ENCODE data around the gene PLSCR3. TPM values are rescaled to one million over a fixed set of nuclear protein-coding genes. Genes with fewer than 3 reads are reported as not detected.

The PLSCR3 gene
- total RNA-seq, 1 experiment from 2014 or later: 31.5 TPM

- Histone ChIP-seq H3K79me1 (ENCODE audit: insufficient read depth, low read depth, low read length, poor library complexity, severe bottlenecking) (no peaks in the 10 kb centered on the region), H3K9me3 (ENCODE audit: control insufficient read depth, low read depth, low read length) (no peaks in the 10 kb centered on the region), H2BK12ac (ENCODE audit: insufficient read length, low read depth, low read length) (no peak overlapping the region), H2AFZ (ENCODE audit: low read length) (no peak overlapping the region), H3K56ac (ENCODE audit: insufficient read length, low read depth, low read length) (no peak overlapping the region), H2BK20ac (ENCODE audit: low read depth, low read length, poor library complexity, severe bottlenecking) (no peak overlapping the region), H4K91ac (ENCODE audit: insufficient read length, low read depth, low read length) (no peak overlapping the region), H2AK5ac (ENCODE audit: insufficient read length, low read length) (no peak overlapping the region), H3K27ac (ENCODE audit: insufficient read length, low read depth, low read length) (no peak overlapping the region), H2BK120ac (ENCODE audit: low read depth, low read length, poor library complexity, severe bottlenecking) (no peak overlapping the region), H3K79me2 (ENCODE audit: insufficient read depth, low read length) (no peaks in the 10 kb centered on the region), H4K8ac (replicated peaks; ENCODE audit: insufficient read length, low read depth, low read length) (no peak overlapping the region), H3K27me3 (ENCODE audit: insufficient read depth, low read length) (peaks cover 11% of the 10 kb centered on the region; the same call in 1 of the 2 replicates), H3T11ph (ENCODE audit: low read length) (no peak overlapping the region), H2BK15ac (ENCODE audit: low read depth, low read length) (no peak overlapping the region), H3K18ac (ENCODE audit: insufficient read length, low read depth, low read length) (no peak overlapping the region), H3K4me1 (ENCODE audit: insufficient read depth, low read length) (no peaks in the 10 kb centered on the region), H2BK5ac (ENCODE audit: insufficient read length, low read length) (no peak overlapping the region), H3K23me2 (ENCODE audit: insufficient read length, low read depth, low read length, poor library complexity, severe bottlenecking) (peaks cover 17% of the 10 kb centered on the region), H3K4ac (ENCODE audit: low read depth, low read length) (no peak overlapping the region), H3K4me2 (ENCODE audit: insufficient read depth, insufficient read length, low read length) (peak overlapping the region; percentile 57), H4K20me1 (ENCODE audit: control insufficient read depth, insufficient read depth, insufficient read length) (no peaks in the 10 kb centered on the region), H3K9ac (ENCODE audit: extremely low read depth, insufficient read length, low read length) (no peak overlapping the region), H3K23ac (ENCODE audit: insufficient read length, low read depth, low read length) (no peak overlapping the region), H4K5ac (ENCODE audit: insufficient read length, low read depth, low read length) (no peak overlapping the region), H3K14ac (ENCODE audit: insufficient read depth, low read length) (0 out of 2 replicates have a peak overlapping the region, but pooled peaks have one; percentile 22)
- Mint-ChIP-seq H3K27me3 (ENCODE audit: low read depth) (peaks cover 44% of the 10 kb centered on the region), H3K4me1 (peaks cover 21 to 25% of the 10 kb centered on the region in 2 experiments), H3K27ac (no peak overlapping the region), H3K4me3 (peak overlapping the region; percentile 54 to 63; a peak in 4 of 5 replicates), H3K9me3 (peaks cover 5 to 7% of the 10 kb centered on the region in 2 experiments), H3K36me3 (ENCODE audit: insufficient read depth in 1 of 3, low read depth in 3 of 3) (peaks cover 7 to 32% (median 30%) of the 10 kb centered on the region in 3 experiments; a peak in 6 of 7 replicates)
- DNase-seq: peak; percentile 93
- no peak for TF ChIP-seq CTCF (conservative IDR thresholded peaks at IDR 0.05)
- WGBS (ENCODE audit: extremely low coverage, insufficient read length, low lambda C conversion rate): no CpG with 5 or more reads among the region's 65 CpGs
These were observed 10.4 kb downstream of the PLSCR3 start for GRCh38 chr17:7383742-7384488.

All from H9 (cell line).